Mucosa of rectum (tissue), 2 donors: Measurements from ENCODE around the gene ARHGEF7.

Source experiments
- H3K27ac ChIP-seq, 2 donors: one replicate each; pipeline ENCODE4 v1.7.0; 2013; ENCODE audit warnings: inconsistent platforms in 2 of 2, low read depth in 2 of 2, low read length in 2 of 2
- H3K27me3 ChIP-seq, 2 donors: one replicate each; pipeline ENCODE4 v1.7.0; 2013; ENCODE audit warnings: low read length in 2 of 2; ENCODE audit not compliant: control insufficient read depth in 2 of 2, insufficient read depth in 2 of 2
- H3K36me3 ChIP-seq, 2 donors: one replicate each; pipeline ENCODE4 v1.7.0; 2013; ENCODE audit warnings: low read length in 2 of 2; ENCODE audit not compliant: control insufficient read depth in 2 of 2, insufficient read depth in 2 of 2
- H3K4me1 ChIP-seq, 2 donors: one replicate each; pipeline ENCODE4 v1.7.0; 2013; ENCODE audit warnings: low read length in 2 of 2, mild to moderate bottlenecking in 1 of 2; ENCODE audit not compliant: control insufficient read depth in 2 of 2, insufficient read depth in 2 of 2
- H3K4me3 ChIP-seq, 2 donors: one replicate each; pipeline ENCODE4 v1.7.0; 2013; ENCODE audit warnings: low read length in 2 of 2
- H3K9ac ChIP-seq, 2 donors: one replicate each; pipeline ENCODE4 v1.7.0; 2013; ENCODE audit warnings: low read length in 2 of 2, low read depth in 1 of 2, mild to moderate bottlenecking in 1 of 2
- H3K9me3 ChIP-seq, 2 donors: one replicate each; pipeline ENCODE4 v1.7.0; 2013; ENCODE audit warnings: low read length in 2 of 2; ENCODE audit not compliant: control insufficient read depth in 2 of 2
- donor health status: healthy.
- donor health status: Normal muscosa, but diverticular disease.

The ARHGEF7 gene

DNA sequence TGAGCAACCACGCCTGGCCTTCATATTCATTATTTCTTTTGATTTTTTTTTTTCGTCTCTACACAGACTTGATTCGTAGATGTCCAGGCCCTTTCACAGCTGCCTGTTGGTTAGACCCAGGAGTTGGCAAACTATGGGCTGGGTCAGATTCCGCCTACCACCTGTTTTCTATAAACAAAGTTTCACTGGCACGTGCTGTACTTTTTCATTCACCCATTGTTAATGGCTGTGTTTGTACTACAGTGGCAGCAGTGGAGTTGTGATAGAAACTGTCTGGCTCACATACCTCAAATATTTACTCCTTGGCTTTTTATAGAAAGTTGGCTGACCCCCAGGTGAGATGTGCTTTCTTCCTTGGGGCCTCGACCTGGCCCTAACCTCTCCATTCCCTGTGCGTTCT lies 132.4 kb downstream of the ARHGEF7 start:
- Histone ChIP-seq H3K27ac (no peak overlapping the region), H3K9ac (no peak overlapping the region), H3K27me3 (no peaks in the 10 kb centered on the region), H3K36me3 (peaks cover 24 to 57% of the 10 kb centered on the region in 2 donors), H3K4me1 (no peaks in the 10 kb centered on the region), H3K4me3 (no peak overlapping the region), H3K9me3 (no peaks in the 10 kb centered on the region)

DNA sequence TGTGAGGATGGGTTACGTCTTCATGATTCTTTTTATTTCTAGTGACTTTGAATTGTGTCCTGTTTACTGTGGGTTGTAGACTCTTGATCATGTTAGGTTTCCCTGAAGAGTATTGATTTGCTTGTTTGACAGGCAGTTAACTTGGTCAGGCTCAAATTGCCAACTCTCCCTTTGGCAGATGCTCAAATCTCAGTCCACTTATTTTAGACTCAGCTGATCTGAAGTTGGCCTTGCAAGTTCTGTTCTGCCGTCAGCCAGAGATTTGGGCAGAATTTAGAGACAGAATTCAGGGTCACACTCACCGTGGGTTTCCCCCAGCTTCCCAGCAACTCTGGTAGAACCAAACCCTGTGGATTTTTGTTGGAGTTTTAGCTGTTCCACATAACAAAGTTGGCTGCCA lies 133.7 kb downstream of the ARHGEF7 start:
- Histone ChIP-seq H3K4me1 (no peaks in the 10 kb centered on the region), H3K9me3 (no peaks in the 10 kb centered on the region), H3K36me3 (peaks cover 21 to 47% of the 10 kb centered on the region in 2 donors), H3K4me3 (no peak overlapping the region), H3K27ac (no peak overlapping the region), H3K27me3 (no peaks in the 10 kb centered on the region), H3K9ac (no peak overlapping the region)

DNA sequence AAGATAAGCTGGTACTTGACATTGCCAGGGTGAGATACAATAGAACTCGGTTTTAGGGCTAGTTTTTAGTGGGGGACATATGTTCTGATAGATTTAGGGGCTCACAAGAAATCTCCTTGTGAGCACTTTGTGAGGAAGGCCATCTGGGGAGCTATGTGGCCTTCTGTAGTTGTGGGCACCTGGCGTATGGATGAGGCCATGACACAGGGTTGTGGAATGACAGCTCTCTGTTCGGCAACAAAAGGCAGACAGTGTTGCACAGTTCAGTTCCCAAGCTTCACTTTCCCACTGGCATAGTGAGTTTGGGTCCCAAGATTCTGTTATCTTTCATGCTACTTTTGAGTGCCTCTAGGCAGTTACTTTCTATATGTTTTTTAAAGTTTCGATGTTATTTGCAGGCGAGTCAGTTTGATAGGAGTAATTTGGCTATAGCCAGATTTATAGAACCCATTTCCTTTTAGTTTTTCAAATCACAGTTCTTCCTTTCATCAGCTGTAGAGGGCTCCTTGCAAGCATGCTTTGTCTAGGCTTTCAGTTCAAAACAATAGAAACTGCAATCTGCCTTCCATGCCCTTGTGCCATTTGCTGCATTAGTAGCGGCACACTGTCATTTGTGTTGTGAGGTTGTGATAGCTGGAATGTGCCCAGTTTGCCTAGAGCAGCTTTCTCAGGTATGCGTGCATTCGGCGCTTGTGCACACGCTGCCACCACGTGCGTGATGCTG lies 134.7 kb downstream of the ARHGEF7 start:
- no peak overlapping the region for H3K27ac ChIP-seq

DNA sequence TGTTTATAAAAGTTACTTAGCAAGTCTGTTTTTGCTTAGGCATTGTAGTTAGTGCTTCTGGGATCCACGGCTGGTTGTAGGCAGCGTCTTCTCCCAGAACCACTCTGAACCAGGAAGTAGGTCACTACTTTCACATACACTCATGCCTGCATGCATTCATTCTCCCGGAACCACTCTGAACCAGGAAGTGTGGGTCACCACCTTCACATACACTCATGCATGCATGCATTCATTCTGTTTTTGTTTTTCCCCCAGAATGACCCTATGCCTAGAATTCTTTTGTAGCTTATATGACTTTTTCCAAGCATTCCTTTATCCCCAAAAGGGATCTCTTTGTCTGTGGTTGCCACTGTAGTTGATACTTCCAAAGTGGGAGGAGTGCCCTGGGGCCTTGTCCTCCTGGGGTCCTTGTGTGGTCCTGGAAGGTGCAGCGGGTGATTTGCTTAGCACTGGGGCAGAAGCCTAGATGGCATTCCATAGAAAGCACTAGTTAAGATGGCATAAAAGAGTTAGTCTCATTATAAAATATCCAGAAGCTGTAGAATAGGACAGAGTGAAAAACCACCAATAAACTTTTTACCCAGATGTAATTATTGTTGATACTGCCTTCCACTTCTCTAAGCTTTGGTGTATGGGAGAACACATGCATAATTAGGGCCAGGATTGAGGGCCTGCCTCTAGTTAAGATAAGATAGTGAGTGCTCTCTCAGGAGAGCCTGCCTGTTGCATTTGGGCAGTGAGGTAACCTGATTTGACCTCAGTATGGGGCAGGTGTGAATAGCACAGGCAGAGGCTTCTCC lies 136.7 kb downstream of the ARHGEF7 start:
- Histone ChIP-seq H3K36me3 (peaks cover 16 to 26% of the 10 kb centered on the region in 2 donors), H3K27me3 (no peaks in the 10 kb centered on the region), H3K27ac (no peak overlapping the region), H3K4me1 (no peaks in the 10 kb centered on the region), H3K4me3 (no peak overlapping the region), H3K9ac (no peak overlapping the region), H3K9me3 (no peaks in the 10 kb centered on the region)

More for the DNA sequence above, 134.7 kb downstream of the ARHGEF7 start:
- H3K9me3 ChIP-seq: no peaks in the 10 kb centered on the region
- H3K4me3 ChIP-seq: no peak overlapping the region
- no peaks in the 10 kb centered on the region for H3K27me3 ChIP-seq
- H3K36me3 ChIP-seq: peaks cover 15 to 39% of the 10 kb centered on the region in 2 donors
- no peaks in the 10 kb centered on the region for H3K4me1 ChIP-seq
- H3K9ac ChIP-seq: no peak overlapping the region

DNA sequence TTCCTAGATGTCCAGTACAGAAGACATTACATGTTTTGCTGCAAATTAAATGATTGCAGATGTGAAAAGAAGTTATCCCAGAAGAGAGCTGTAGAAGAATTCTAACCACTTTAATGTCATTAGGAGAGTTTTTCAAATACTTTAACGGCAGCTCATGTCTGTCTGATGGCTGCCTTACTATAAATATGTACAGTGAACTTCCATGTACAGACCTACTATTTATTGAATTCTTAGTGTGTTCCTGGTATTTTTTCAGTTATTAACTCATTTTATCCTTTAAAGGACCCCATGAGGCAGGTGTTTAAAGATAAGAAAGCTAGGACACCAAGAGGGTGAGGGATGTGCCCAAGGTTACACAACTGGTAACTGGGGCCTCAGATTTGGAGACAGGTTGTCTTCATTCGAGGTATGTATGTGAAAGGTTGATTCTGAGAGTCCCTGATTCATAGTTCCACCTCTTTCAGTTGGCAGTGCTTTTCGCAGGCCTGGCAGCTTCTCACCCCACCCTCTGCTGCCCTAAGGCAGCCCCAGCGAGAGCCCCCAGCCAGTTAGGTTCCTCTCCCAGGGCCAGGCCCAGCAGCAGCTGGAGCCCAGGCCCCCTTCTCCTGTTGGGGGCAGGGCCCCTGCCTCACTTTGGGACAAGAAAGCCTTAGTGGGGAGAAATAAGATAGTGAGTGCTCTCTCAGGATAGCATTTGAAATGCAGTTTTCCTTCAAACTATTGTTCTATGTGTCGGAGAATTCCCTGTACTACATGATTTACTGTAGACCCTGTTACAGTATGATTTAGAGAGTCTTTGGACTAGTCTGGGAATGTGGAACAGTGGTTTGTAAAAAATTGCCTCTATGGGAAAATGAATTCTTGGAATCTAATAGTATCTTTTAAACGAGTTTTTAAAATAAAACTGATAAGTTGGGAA lies 137.6 kb downstream of the ARHGEF7 start:
- no peak overlapping the region for H3K4me3 ChIP-seq
- H3K36me3 ChIP-seq: peaks cover 20 to 27% of the 10 kb centered on the region in 2 donors
- no peaks in the 10 kb centered on the region for H3K9me3 ChIP-seq
- H3K27ac ChIP-seq: no peak overlapping the region
- no peaks in the 10 kb centered on the region for H3K27me3 ChIP-seq
- no peaks in the 10 kb centered on the region for H3K4me1 ChIP-seq
- no peak overlapping the region for H3K9ac ChIP-seq

DNA sequence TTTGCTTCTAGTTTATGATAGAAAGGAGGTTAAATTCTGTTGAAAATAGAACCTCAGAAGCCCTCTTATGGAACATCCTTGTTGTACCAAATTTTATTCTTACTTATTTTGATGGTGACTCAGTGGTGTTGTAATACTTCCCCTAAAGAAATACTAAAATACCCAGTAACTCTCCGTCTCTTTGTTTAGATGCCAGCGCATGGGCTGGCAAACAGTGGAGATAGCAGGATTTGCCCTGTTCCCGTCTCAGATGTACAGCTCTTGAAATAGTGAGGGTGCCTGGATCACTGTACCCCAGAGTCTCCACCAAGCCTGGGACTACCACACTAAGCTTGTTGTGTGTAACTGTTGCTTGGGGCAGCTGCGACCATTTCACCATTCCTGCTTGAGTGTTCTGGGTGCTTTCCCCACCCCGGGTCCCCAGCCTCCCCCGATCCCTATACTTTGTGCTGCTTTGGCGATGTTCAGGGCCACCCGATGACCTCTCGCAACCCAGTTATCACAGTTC lies 138.3 kb downstream of the ARHGEF7 start:
- H3K9me3 ChIP-seq: no peaks in the 10 kb centered on the region
- no peak overlapping the region for H3K27ac ChIP-seq
- no peaks in the 10 kb centered on the region for H3K4me1 ChIP-seq
- no peak overlapping the region for H3K4me3 ChIP-seq
- H3K27me3 ChIP-seq: no peaks in the 10 kb centered on the region
- H3K36me3 ChIP-seq: peaks cover 27 to 32% of the 10 kb centered on the region in 2 donors
- H3K9ac ChIP-seq: no peak overlapping the region

DNA sequence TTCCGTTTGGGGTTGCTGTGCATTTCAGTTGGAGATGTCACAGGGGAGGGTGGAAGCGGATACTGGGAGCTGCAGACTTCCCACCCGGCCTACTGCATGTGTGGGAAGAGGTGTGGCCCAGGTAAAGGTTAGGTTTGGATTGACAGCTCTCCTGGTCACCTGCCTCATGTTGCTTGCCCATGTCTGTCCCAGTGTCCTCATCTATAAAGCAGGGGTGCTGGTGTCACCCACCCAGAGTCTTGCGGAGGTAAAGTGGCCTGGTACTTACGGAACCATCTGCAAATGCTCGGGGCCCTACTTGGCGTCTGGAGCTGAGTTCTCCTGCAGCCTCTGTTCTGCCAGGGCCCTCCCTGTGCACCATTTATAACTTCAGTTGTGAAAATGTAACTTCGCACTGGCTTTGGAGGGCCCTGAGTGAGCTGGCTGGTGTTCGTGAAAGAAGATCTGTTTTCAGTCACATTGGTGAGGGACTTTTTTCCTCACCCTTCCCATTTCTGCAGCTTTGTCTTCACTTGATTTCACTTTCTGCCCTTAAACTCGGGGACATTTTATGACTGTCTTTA lies 140.2 kb downstream of the ARHGEF7 start:
- no peak overlapping the region for H3K27ac ChIP-seq
- no peaks in the 10 kb centered on the region for H3K9me3 ChIP-seq
- no peak overlapping the region for H3K4me3 ChIP-seq
- H3K4me1 ChIP-seq: no peaks in the 10 kb centered on the region
- peaks cover 27 to 34% of the 10 kb centered on the region in 2 donors for H3K36me3 ChIP-seq
- no peaks in the 10 kb centered on the region for H3K27me3 ChIP-seq
- H3K9ac ChIP-seq: no peak overlapping the region

DNA sequence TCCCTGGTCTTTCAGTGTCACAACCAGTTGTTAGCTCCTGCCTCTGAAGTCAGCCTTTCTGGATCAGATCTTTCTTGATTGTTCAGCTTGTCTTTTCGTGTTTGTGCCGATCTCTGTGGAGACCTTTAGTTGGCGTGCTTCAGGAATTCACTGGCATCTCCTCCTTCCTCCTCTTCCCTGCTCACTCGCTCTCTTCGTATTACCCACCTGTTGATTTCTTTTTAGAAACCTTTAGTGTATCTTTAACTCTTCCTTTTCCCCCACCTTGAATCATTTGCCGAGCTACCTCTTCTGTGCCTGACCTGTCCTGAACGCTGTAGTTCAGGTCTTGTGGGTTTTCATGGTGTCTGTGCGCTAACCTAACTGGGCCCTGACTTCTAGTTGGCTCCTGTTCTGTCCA lies 141.3 kb downstream of the ARHGEF7 start:
- no peaks in the 10 kb centered on the region for H3K9me3 ChIP-seq
- H3K27ac ChIP-seq: no peak overlapping the region
- H3K27me3 ChIP-seq: no peaks in the 10 kb centered on the region
- H3K9ac ChIP-seq: no peak overlapping the region
- H3K4me3 ChIP-seq: no peak overlapping the region
- H3K4me1 ChIP-seq: no peaks in the 10 kb centered on the region
- peaks cover 26 to 27% of the 10 kb centered on the region in 2 donors for H3K36me3 ChIP-seq

DNA sequence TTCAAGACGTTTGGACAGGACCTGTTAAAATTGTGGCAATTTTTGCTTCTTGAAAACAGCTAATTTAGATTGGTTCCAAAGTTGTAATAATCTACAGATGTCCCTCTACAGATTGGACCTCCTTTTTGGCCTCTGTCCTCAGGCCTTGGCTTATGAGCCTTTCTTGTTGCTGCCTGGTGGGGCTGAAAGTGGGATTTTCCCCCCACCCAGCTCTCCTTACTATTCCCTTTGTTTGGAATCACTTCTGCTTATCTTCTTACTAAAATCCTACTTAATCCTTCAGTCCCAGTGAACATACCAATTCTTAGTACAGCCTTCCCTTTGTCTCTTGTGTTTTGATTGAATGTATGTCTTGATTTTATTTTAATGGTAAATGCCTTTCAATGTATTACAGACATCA lies 141.8 kb downstream of the ARHGEF7 start:
- H3K36me3 ChIP-seq: peaks cover 22 to 27% of the 10 kb centered on the region in 2 donors
- no peak overlapping the region for H3K9ac ChIP-seq
- H3K9me3 ChIP-seq: no peaks in the 10 kb centered on the region
- H3K4me1 ChIP-seq: no peaks in the 10 kb centered on the region
- H3K27ac ChIP-seq: no peak overlapping the region
- no peak overlapping the region for H3K4me3 ChIP-seq
- H3K27me3 ChIP-seq: no peaks in the 10 kb centered on the region
